UCSD-AML1 (cell line): ENCODE data around the gene PKD1L1.
A peak's percentile ranks its signal among the peaks of the same experiment; 100 is the strongest.
"Not testable (repeated sequence)": the region's sequence is repeated elsewhere in the genome, so short reads cannot be mapped to it uniquely, and the experiment has no call there.

Experiments
- DNase-seq: peaks from one replicate; lab custom pipeline; 2025; ENCODE audit not compliant: unreplicated experiment; lab: John Stamatoyannopoulos, UW

The PKD1L1 gene, protein sequence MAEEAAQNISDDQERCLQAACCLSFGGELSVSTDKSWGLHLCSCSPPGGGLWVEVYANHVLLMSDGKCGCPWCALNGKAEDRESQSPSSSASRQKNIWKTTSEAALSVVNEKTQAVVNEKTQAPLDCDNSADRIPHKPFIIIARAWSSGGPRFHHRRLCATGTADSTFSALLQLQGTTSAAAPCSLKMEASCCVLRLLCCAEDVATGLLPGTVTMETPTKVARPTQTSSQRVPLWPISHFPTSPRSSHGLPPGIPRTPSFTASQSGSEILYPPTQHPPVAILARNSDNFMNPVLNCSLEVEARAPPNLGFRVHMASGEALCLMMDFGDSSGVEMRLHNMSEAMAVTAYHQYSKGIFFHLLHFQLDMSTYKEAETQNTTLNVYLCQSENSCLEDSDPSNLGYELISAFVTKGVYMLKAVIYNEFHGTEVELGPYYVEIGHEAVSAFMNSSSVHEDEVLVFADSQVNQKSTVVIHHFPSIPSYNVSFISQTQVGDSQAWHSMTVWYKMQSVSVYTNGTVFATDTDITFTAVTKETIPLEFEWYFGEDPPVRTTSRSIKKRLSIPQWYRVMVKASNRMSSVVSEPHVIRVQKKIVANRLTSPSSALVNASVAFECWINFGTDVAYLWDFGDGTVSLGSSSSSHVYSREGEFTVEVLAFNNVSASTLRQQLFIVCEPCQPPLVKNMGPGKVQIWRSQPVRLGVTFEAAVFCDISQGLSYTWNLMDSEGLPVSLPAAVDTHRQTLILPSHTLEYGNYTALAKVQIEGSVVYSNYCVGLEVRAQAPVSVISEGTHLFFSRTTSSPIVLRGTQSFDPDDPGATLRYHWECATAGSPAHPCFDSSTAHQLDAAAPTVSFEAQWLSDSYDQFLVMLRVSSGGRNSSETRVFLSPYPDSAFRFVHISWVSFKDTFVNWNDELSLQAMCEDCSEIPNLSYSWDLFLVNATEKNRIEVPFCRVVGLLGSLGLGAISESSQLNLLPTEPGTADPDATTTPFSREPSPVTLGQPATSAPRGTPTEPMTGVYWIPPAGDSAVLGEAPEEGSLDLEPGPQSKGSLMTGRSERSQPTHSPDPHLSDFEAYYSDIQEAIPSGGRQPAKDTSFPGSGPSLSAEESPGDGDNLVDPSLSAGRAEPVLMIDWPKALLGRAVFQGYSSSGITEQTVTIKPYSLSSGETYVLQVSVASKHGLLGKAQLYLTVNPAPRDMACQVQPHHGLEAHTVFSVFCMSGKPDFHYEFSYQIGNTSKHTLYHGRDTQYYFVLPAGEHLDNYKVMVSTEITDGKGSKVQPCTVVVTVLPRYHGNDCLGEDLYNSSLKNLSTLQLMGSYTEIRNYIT (N-terminal part only)

DNA sequence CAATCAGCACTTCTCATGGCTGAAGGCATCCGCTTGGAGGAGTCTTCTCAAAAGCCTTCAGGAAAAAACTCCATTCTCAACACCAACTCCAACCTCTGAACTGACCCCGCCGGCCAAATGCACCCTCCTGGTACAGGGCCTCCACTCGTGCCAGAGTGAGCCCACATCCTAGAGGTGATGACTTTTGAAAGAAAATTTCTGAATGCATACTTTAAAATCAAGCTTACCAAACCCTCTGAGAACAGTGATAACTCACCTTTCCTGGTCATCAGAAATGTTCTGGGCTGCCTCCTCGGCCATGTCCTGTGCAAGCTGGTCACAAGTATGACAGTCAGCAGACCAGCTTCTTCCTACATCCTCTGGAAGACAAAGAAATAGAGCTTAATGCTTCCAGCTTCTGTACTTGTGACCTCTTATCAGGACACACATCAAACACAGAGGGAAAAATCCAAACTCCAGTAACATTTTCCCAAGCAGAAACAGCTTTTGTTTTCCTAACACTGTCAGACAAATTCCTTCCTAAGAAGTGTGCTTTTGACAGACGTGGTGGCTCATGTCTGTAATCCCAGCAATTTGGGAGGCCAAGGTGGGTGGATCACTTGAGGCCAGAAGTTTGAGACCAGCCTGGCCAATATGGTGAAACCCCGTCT, at the start of gene PKD1L1:
TSS of gene PKD1L1 (minus strand) at position 326 of the 650 bp plus-strand sequence. CDS start at position 300, 26 bp downstream.
- DNase-seq: no peak

GRCh38 chr7:47992446-47992845, 44.2 kb upstream of the PKD1L1 start:
- DNase-seq: no peak

DNA sequence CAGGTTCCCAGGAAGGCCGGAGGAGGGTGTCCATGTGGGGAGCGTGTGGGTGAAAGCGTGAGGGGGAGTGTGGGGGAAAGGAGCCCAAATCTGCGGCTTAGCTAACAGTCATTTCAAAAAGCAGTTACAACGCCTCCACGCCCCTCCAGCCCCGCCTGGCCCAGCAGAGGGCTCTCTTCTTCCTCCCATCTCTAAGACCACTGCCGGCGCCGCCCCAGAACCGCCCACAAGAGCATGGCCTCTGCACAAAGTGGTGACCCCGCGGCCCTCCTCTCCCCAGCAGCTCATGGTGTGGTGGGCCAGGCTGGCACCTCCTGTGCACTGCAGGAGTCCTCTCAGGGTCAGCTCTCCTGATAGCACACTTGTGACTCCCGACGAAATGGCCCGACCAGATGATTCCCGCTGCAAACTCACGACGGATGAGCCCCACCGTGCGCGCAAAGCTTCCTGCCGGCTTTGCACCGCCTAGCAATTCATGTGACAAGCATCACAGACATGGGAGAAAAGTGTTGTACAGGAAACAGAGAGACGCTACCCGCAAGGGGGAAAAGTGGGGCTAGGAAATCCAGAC, 43.6 kb upstream of the PKD1L1 start:
- peak; percentile 77 for DNase-seq

GRCh38 chr7:47991270-47991669, 43.0 kb upstream of the PKD1L1 start:
- no peak for DNase-seq

DNA sequence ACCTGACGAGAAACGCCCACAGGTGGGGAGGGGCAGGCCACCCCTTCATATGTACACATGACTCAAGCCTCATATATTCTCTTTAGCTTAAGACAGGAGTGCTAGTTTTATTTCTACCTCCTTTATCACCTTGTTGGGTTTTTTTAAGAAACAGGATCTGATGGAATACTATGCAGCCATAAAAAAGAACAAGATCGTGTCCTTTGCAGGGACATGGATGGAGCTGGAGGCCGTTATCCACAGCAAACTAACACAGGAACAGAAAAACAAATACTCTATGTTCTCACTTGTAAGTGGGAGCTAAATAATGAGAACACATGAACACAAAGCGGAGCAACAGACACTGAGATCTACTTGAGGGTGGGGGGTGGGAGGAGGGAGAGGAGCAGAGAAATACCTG, 42.3 kb upstream of the PKD1L1 start:
- no peak for DNase-seq

- DNase-seq: not testable (repeated sequence)
Measured at GRCh38 chr7:47989607-47990400, 41.5 kb upstream of the PKD1L1 start.

- DNase-seq: no peak
Measured at GRCh38 chr7:47988496-47989386, 40.5 kb upstream of the PKD1L1 start.

GRCh38 chr7:47982610-47983009, 34.3 kb upstream of the PKD1L1 start:
- no peak for DNase-seq

GRCh38 chr7:47980648-47981047, 32.4 kb upstream of the PKD1L1 start:
- DNase-seq: not testable (repeated sequence)

- no peak for DNase-seq
Measured at GRCh38 chr7:47979832-47980181, 31.5 kb upstream of the PKD1L1 start.

DNA sequence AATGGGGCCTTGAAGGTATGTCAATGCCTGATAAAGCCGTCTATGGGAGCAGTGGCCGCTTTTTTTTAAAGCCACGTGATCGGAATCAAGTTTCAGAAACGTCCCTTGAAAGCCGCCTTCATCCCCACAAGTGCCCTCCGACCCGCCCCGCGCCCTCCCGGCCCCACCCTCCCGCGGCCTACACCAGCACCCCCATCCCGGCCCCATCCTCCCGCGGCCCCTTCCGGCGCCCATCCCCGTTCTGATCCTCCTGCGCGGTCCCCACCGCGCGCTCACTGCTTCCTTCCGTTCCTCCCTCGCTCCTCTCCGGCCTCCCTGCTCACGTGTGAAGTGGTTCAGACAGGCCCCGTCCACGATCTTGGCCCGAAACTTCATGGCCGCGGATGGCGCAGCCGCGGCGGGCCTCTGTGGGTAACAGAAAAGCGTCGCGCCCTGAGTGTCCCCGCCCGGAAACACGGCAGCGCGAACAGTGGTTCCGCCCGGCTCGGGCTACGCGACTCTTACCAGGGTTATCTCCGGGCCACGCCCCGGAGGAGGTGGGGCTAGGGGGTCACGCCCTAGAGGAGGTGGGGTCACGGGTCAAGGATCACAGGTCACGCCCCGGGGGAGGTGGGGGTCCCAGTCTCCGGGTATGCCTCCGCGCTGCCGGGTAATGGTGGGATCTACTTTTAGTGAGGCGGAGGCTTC, 31.0 kb upstream of the PKD1L1 start, which contains the start of gene HUS1:
TSS of gene HUS1 (minus strand) at position 471 of the 687 bp plus-strand sequence. CDS start at position 375, 96 bp downstream.
- peak; percentile 84 for DNase-seq

DNA sequence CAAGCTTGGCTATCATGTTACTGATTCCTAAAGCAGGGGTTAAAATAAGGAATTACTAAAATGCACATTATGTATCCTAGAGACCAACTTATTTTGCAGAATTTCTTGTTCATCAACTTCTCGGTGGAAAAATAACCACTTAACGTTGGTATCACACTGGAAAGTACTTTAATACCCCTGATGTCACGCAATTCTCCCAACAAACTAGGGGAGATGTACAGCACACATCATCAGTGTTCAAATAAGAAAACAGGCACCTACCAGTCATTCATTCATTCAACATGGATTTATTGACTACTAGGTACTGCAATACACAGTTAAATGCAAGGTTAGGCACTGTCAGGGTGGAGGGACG, 30.5 kb upstream of the PKD1L1 start:
- DNase-seq: no peak

DNA sequence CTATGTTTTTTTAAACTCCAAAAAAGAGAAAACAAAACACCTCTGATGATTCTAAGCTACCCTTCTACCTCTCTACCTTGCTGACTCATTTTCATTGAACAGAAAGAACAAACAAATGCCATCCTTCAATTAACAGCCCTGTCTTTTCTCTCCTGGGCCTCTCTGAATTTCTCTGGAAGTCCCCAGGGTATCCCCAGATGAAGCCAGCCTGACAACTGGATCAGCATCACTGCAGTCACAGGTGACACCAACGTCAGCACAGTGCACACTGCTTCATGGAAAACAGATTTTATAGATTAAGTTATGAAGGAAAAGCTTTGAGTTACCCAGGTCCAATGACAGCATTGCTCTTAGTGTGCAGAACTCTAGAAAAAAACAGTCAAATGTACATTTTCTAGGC, 25.5 kb upstream of the PKD1L1 start:
- no peak for DNase-seq

- DNase-seq: no peak
Measured at GRCh38 chr7:47970761-47971160, 22.5 kb upstream of the PKD1L1 start.

- peak; percentile 22 for DNase-seq
Measured at GRCh38 chr7:47968847-47969774, 20.8 kb upstream of the PKD1L1 start.

- no peak for DNase-seq
Measured at GRCh38 chr7:47967708-47968107, 19.4 kb upstream of the PKD1L1 start.

DNA sequence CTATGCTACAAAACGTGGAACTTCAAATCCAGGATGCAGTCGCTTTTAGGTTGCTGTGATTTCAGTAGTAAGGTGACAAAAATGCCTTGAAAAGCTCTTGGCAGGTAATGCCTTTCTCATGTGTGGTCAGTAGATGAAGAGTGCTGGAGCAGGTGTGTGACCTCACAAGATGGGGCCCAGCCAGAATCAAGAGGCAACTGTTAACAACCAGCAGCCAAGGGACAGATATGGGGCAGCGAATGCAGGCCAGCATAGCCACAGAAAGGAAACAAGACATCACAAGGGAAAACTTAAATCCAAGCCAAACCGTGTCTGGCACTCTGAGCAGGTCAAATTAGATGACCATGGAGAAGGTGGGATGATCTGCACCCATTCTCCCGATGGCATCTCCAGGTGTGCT, 18.9 kb upstream of the PKD1L1 start:
- DNase-seq: no peak
